Mucosa of descending colon (tissue), 3 donors: ENCODE results near the gene COL21A1. TPM values are rescaled to one million over a fixed set of nuclear protein-coding genes. Genes with fewer than 3 reads are reported as not detected.
"Not testable (repeated sequence)": the region's sequence is repeated elsewhere in the genome, so short reads cannot be mapped to it uniquely, and the experiment has no call there.

ENCODE experiments used
- ATAC-seq: fragments of 200-7000 bp; cut with Tn5 transposase; one replicate; pipeline ENCODE4 v1.9.1; 2020; ENCODE audit warnings: mild to moderate bottlenecking, moderate library complexity
- DNase-seq, 3 donors: peaks; one replicate each; pipeline ENCODE4 v3.0.0-alpha.2; 2020
- H3K36me3 ChIP-seq: fragments of 200-600 bp; one replicate; pipeline ENCODE4 v1.8.0; 2021; ENCODE audit warnings: low read depth, mild to moderate bottlenecking
- H3K4me1 ChIP-seq: fragments of 200-600 bp; one replicate; pipeline ENCODE4 v1.8.0; 2021; ENCODE audit warnings: low read depth, mild to moderate bottlenecking
- H3K4me3 ChIP-seq: fragments of 200-600 bp; one replicate; pipeline ENCODE4 v1.8.0; 2021; ENCODE audit warnings: mild to moderate bottlenecking
- H3K9me3 ChIP-seq: fragments of 200-600 bp; one replicate; pipeline ENCODE4 v1.8.0; 2021; ENCODE audit warnings: mild to moderate bottlenecking
- CTCF ChIP-seq: fragments of 200-600 bp; IDR thresholded peaks from one replicate; pipeline ENCODE4 v1.8.0; 2022; ENCODE audit warnings: antibody characterized with exemption, mild to moderate bottlenecking
- intact Hi-C, 2 donors: fragments of 100-400 bp; cut with DNase I in 1 of 2; cut with micrococcal nuclease in 1 of 2; formaldehyde crosslinking; loops; one replicate each; pipeline versions ENCODE4 v1.11.0 to v1.11.1; 2022; cut with DNase I, micrococcal nuclease
- total RNA-seq, 3 donors: library from RNA; stranded (reverse); fragmentation: NEBNext Ultra II Directional in 2 of 3; extraction: Animal tissue kit (Norgen Biotek cat#: 25700) in 2 of 3; gene quantifications; one replicate each; pipeline versions ENCODE4 v1.2.1 to v1.2.4, GENCODE V29; 2021 to 2023
- donor health status: DM: no; HTN: no; CAD: no; lungs with moderate emphysema.
- donor health status: DM: no; HTN: no; CAD: no.
- donor health status: DM: no; HTN: yes; CAD: no.

COL21A1 gene
- total RNA-seq, 3 donors from 2014 or later, result 0.35 to 20.5 (median 2.1) TPM

DNA sequence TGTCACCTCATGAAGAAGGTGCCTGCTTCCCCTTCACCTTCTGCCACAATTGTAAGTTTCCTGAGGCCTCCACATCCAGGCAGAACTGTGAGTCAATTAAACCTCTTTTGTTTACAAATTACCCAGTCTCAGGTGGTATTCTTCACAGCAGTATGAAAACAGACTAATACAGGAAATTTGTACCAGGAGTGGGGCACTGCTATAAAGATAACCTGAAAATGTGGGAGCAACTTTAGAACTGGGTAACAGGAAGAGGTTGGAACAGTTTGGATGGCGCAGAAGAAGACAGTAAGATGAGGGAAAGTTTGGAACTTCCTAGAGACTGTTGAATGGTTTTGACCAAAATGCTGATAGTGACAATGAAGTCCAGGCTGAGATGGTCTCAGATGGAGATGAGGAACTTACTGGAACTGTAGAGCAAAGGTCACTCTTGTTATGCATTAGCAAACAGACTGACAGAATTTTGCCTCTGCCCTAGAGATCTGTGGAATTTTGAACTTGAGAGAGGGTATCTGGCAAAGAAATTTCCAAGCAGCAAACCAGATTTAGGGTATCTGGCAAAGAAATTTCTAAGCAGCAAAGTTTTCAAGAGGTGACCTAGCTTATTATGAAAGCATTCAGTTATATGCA, 23.5 kb upstream of the COL21A1 start:
- intact Hi-C loops, result no loop called here
- Histone ChIP-seq H3K4me1 (no peaks in the 10 kb centered on the region), H3K36me3 (no peaks in the 10 kb centered on the region), H3K4me3 (no peak overlapping the region), H3K9me3 (no peaks in the 10 kb centered on the region)
- no peak for TF ChIP-seq CTCF
- ATAC-seq, result no peak
- DNase-seq, result no peak

GRCh38 chr6:56268266-56268665, 20.9 kb upstream of the COL21A1 start:
- Histone ChIP-seq H3K4me1 (no peaks in the 10 kb centered on the region), H3K9me3 (no peaks in the 10 kb centered on the region), H3K36me3 (no peaks in the 10 kb centered on the region), H3K4me3 (no peak overlapping the region)
- DNase-seq (no peak), ATAC-seq (no peak)
- TF ChIP-seq CTCF, result no peak
- intact Hi-C loops, result no loop called here

GRCh38 chr6:56266011-56266410, 18.6 kb upstream of the COL21A1 start:
- Histone ChIP-seq H3K4me3 (no peak overlapping the region), H3K36me3 (no peaks in the 10 kb centered on the region), H3K4me1 (no peaks in the 10 kb centered on the region), H3K9me3 (no peaks in the 10 kb centered on the region)
- ATAC-seq, result no peak
- intact Hi-C loops, result no loop called here
- TF ChIP-seq CTCF, result no peak
- DNase-seq, result no peak

- no peak for TF ChIP-seq CTCF
- intact Hi-C loops, result no loop called here
- DNase-seq (no peak), ATAC-seq (no peak)
- no peaks in the 10 kb centered on the region for H3K36me3 ChIP-seq
- H3K4me1 ChIP-seq, result no peaks in the 10 kb centered on the region
- H3K9me3 ChIP-seq, result no peaks in the 10 kb centered on the region
- no peak overlapping the region for H3K4me3 ChIP-seq
Measured at GRCh38 chr6:56263596-56264315, 16.4 kb upstream of the COL21A1 start.

GRCh38 chr6:56260593-56260992, 13.2 kb upstream of the COL21A1 start:
- DNase-seq, ATAC-seq, H3K36me3 ChIP-seq, H3K9me3 ChIP-seq, intact Hi-C loops, H3K4me1 ChIP-seq, H3K4me3 ChIP-seq: not testable (repeated sequence)

- H3K4me1 ChIP-seq, result no peaks in the 10 kb centered on the region
- no peaks in the 10 kb centered on the region for H3K36me3 ChIP-seq
- no peak for DNase-seq
- no peak overlapping the region for H3K4me3 ChIP-seq
- TF ChIP-seq CTCF, result no peak
- no peaks in the 10 kb centered on the region for H3K9me3 ChIP-seq
- ATAC-seq, result no peak
- intact Hi-C loops, result no loop called here
Measured at GRCh38 chr6:56259234-56260077, 12.1 kb upstream of the COL21A1 start.
